ENCODE data around the gene BCO2.
A peak's percentile ranks its signal among the peaks of the same experiment; 100 is the strongest.

Gene BCO2

DNA sequence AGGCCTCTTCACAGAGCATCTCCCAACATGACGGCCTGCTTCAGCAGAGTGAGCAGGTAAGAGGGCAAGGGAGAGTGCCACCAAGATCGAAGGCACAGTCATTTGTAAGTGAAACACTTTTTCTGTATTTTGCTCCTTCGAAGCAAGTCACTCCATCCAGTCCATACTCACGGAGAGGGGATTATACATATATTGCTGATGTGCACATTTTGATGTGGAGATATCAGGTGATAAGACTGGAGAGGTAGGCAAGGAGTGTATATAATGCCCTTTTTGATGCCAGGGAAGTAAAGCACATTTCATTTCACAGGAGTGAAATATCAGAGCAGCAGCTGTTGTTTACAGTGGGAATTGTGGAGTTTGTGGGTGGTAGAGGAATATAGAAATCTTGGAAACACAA is 62.1 kb downstream of the BCO2 start:
- Histone ChIP-seq H3K27ac (no peak overlapping the region), H3K36me3 (ENCODE audit: insufficient read depth, low read length) (peaks cover 52% of the 10 kb centered on the region), H3K9ac (ENCODE audit: insufficient read length) (no peak overlapping the region), H3K9me3 (ENCODE audit: low read depth, low read length) (no peaks in the 10 kb centered on the region), H3K4me3 (no peak overlapping the region)
- no peak for DNase-seq (ENCODE audit: low read depth, low spot score)
- no peak for TF ChIP-seq FOXP2 (optimal IDR thresholded peaks at IDR 0.05; ENCODE audit: control extremely low read depth, extremely low read length, insufficient read depth)
- no peak for TF ChIP-seq EZH2 (IDR thresholded peaks at IDR 0.05)
- TF ChIP-seq POLR2AphosphoS5 (IDR thresholded peaks at IDR 0.05; ENCODE audit: borderline replicate concordance, low read depth, low read length): no peak

DNA sequence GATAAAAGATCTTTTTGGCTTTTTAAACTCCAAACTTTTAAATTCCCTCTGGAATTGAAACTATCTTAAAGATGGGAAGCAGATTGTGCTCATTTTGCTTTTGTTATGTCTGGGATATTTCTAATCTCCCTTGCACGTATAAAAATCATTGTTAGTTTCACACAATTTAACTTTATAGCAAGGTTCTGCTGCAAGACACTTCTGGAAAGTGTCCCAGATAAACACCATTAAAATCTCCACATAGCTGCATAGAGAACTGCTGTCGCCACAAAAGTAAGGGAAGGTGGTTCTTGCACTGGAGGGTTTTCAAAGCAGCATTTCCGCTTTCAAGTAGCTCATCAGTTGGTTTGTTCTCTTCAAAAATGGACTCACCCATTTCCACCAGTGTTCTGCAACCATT is 62.7 kb downstream of the BCO2 start:
- no peak overlapping the region for H3K4me3 ChIP-seq
- no peak for DNase-seq (ENCODE audit: low read depth, low spot score)
- H3K36me3 ChIP-seq (ENCODE audit: insufficient read depth, low read length): peaks cover 48% of the 10 kb centered on the region
- H3K27ac ChIP-seq: no peak overlapping the region
- H3K9ac ChIP-seq (ENCODE audit: insufficient read length): no peak overlapping the region
- H3K9me3 ChIP-seq (ENCODE audit: low read depth, low read length): no peaks in the 10 kb centered on the region
- no peak for TF ChIP-seq FOXP2 (optimal IDR thresholded peaks at IDR 0.05; ENCODE audit: control extremely low read depth, extremely low read length, insufficient read depth)
- no peak for TF ChIP-seq POLR2AphosphoS5 (IDR thresholded peaks at IDR 0.05; ENCODE audit: borderline replicate concordance, low read depth, low read length)
- TF ChIP-seq EZH2 (IDR thresholded peaks at IDR 0.05): no peak

DNA sequence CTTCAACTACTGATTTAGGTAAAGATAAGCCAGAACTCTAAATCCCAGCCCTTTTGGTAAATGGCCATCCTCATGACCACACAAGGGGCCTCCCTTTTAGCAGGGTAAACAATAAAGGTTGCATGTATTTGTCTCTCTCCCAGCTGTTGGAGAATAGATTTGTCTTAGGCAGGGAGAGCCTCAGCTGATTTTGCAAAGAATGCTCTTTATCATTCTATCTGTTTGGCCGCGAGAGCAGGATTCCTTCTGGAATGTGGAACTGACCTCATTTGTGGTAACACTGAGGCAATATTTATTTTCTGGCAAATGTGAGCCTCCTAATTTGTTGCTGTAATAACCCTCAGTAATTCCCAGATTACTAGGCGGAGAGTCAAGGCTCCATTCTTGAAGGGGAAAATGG is 66.2 kb downstream of the BCO2 start:
- H3K36me3 ChIP-seq (ENCODE audit: insufficient read depth, low read length): peaks cover 30% of the 10 kb centered on the region
- H3K9me3 ChIP-seq (ENCODE audit: low read depth, low read length): no peaks in the 10 kb centered on the region; the same call in 1 of the 2 replicates
- H3K27ac ChIP-seq: no peak overlapping the region
- DNase-seq (ENCODE audit: low read depth, low spot score): no peak
- TF ChIP-seq FOXP2 (optimal IDR thresholded peaks at IDR 0.05; ENCODE audit: control extremely low read depth, extremely low read length, insufficient read depth) (no peak), EZH2 (IDR thresholded peaks at IDR 0.05) (no peak), POLR2AphosphoS5 (IDR thresholded peaks at IDR 0.05; ENCODE audit: borderline replicate concordance, low read depth, low read length) (no peak)
- H3K4me3 ChIP-seq: no peak overlapping the region
- H3K9ac ChIP-seq (ENCODE audit: insufficient read length): no peak overlapping the region

DNA sequence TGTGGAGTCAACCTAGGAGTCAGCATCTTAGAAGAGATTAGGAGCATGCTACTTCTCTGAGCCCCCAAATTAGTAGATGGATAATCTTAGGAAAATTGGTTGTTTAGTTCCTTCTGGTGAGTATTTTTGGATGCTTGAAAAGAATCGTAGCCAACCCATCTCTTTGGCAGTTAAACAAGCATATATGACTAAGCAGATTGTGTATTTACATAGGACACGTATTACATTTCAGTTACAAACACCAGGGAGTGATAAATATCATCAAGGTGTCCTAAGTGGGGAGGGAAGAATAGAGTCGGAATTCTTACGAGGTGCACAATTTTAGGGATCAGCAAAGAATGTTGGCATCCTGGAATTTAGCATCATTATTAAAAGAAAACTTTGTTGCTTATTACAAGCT is 71.9 kb downstream of the BCO2 start:
- Histone ChIP-seq H3K4me3 (no peak overlapping the region), H3K36me3 (ENCODE audit: insufficient read depth, low read length) (peaks cover 5% of the 10 kb centered on the region; the same call in 1 of the 2 replicates), H3K27ac (no peak overlapping the region), H3K9ac (ENCODE audit: insufficient read length) (no peak overlapping the region), H3K9me3 (ENCODE audit: low read depth, low read length) (no peaks in the 10 kb centered on the region; the same call in 1 of the 2 replicates)
- TF ChIP-seq EZH2 (IDR thresholded peaks at IDR 0.05) (no peak), FOXP2 (optimal IDR thresholded peaks at IDR 0.05; ENCODE audit: control extremely low read depth, extremely low read length, insufficient read depth) (no peak), POLR2AphosphoS5 (IDR thresholded peaks at IDR 0.05; ENCODE audit: borderline replicate concordance, low read depth, low read length) (no peak)
- DNase-seq (ENCODE audit: low read depth, low spot score): no peak

DNA sequence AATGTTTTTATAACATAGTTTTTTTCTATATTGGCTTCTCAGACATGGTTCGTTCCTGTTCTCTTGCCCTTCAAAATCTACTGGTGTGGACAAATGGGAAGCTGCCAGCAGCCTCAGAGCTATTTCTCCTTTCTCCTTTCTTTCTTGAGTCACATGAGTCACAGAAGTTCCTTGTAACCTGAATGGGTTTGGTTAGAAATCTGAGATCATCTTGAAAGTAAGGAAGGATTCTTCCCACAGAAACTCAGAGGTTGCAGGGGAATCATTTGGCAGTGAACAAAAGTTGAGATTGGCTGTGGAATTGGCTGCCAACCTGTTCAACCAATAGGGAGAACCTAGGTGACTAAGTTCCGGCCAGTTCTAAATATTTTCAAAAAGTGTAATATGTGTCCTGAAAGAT is 72.9 kb downstream of the BCO2 start:
- DNase-seq (ENCODE audit: low read depth, low spot score): no peak
- TF ChIP-seq EZH2 (IDR thresholded peaks at IDR 0.05) (no peak), POLR2AphosphoS5 (IDR thresholded peaks at IDR 0.05; ENCODE audit: borderline replicate concordance, low read depth, low read length) (no peak), FOXP2 (optimal IDR thresholded peaks at IDR 0.05; ENCODE audit: control extremely low read depth, extremely low read length, insufficient read depth) (no peak)
- peaks cover 3% of the 10 kb centered on the region; the same call in 1 of the 2 replicates for H3K36me3 ChIP-seq (ENCODE audit: insufficient read depth, low read length)
- H3K27ac ChIP-seq: no peak overlapping the region
- H3K4me3 ChIP-seq: no peak overlapping the region
- no peaks in the 10 kb centered on the region; the same call in 1 of the 2 replicates for H3K9me3 ChIP-seq (ENCODE audit: low read depth, low read length)
- no peak overlapping the region for H3K9ac ChIP-seq (ENCODE audit: insufficient read length)

DNA sequence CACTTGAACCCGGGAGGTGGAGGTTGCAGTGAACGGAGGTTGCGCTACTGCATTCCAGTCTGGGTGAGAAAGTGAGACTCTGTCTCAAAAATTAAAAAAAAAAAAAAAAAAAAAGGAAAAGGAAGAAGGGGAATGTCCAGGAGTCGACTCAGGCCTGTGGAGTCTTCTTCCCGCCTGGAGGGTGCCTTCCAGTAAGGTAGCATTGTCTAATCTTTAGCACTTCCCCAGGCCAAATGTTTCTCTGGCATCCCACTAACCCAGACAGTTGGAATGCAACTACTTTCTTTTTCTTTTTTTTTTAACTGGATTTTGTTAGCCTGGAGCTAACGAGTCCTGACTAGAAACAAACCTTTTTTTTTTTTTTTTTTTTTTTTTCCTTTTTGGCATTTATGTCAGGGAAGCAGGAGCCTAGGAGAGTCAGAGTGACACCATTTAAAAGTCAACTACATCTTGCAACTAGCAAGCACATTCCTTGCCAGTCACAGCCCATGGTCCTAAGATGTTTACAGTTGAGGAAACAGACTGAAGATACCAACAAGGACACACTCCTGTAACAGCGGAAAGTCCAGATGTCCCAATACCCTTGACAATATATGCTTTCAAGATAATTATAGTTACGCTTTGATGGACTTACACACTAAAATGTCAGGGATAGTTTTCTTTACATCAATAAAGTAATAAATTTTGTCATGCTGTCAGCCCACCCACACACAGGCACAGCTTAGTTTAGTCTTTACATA is 74.7 kb downstream of the BCO2 start:
- Histone ChIP-seq H3K9ac (ENCODE audit: insufficient read length) (no peak overlapping the region), H3K36me3 (ENCODE audit: insufficient read depth, low read length) (no peaks in the 10 kb centered on the region), H3K4me3 (no peak overlapping the region), H3K27ac (no peak overlapping the region), H3K9me3 (ENCODE audit: low read depth, low read length) (no peaks in the 10 kb centered on the region; the same call in 1 of the 2 replicates)
- TF ChIP-seq POLR2AphosphoS5 (IDR thresholded peaks at IDR 0.05; ENCODE audit: borderline replicate concordance, low read depth, low read length) (no peak), EZH2 (IDR thresholded peaks at IDR 0.05) (no peak), FOXP2 (optimal IDR thresholded peaks at IDR 0.05; ENCODE audit: control extremely low read depth, extremely low read length, insufficient read depth) (no peak)
- no peak for DNase-seq (ENCODE audit: low read depth, low spot score)

DNA sequence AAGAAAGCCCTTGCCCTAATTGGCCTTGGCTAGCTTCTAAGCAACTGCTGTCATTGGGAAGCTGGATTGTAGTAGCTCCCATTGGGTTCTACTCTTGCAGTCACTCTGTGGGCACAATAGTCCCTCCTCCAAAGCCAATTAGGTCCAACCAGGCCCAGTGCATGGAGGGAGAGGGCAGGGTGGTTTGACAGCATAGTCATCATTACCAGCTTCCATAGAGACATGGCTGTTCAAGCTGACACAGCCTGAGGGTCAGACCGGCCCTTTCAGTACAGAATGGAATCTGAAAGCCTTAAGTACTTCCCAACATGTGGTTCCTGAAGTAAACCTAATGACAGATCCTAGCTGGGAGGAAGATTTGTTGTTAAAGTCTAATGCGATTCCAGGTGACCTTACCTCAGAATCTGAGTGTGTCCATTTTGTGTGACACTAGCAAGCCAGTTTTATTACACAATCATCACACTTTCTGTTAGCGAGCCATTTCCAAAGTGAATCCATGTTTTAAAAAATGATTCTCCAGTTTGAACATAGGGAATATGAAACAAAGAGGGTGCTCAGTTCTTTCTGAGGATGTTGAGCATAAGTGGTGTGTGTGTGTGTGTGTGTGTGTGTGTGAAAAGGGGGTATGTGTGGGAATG is 78.4 kb downstream of the BCO2 start:
- H3K9ac ChIP-seq (ENCODE audit: insufficient read length): no peak overlapping the region
- TF ChIP-seq EZH2 (IDR thresholded peaks at IDR 0.05): no peak
- TF ChIP-seq POLR2AphosphoS5 (IDR thresholded peaks at IDR 0.05; ENCODE audit: borderline replicate concordance, low read depth, low read length): no peak
- TF ChIP-seq FOXP2 (optimal IDR thresholded peaks at IDR 0.05; ENCODE audit: control extremely low read depth, extremely low read length, insufficient read depth): no peak
- no peak for DNase-seq (ENCODE audit: low read depth, low spot score)
- H3K9me3 ChIP-seq (ENCODE audit: low read depth, low read length): no peaks in the 10 kb centered on the region
- no peak overlapping the region for H3K4me3 ChIP-seq
- no peak overlapping the region for H3K27ac ChIP-seq
- H3K36me3 ChIP-seq (ENCODE audit: insufficient read depth, low read length): no peaks in the 10 kb centered on the region

DNA sequence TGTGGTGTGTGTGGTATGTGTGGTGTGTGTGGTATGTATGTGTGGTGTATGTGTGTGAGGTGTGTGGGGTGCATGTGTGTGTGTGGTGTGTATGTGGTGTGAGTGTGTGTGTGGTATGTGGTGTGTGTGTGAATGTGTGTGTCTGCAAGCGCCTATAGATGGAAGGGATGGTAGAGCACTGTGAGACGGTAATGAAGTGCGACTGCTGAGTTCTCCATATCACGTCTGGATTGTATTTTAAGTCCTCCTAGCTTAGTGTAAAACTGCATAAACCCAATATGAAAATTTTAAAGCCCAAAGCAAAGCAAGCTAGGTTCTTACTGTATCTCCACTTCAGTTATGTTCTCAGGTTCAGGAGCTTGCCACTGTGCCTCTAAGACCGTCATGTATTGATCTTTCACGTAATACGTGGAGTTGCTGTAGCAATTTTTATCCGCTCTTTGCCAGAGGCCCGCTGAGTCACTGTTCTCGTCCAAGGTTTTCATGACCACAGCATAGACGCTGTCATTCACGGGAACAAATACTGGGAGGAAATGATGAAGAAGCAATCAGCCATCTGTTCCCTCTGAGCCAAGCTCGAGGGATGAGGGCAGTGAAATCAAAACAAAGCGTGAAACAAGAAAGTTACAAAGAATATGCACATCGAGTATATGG is 79.9 kb downstream of the BCO2 start:
- Histone ChIP-seq H3K36me3 (ENCODE audit: insufficient read depth, low read length) (no peaks in the 10 kb centered on the region), H3K27ac (0 out of 2 replicates have a peak overlapping the region, but pooled peaks have one; percentile 25), H3K9me3 (ENCODE audit: low read depth, low read length) (no peaks in the 10 kb centered on the region), H3K9ac (ENCODE audit: insufficient read length) (no peak overlapping the region), H3K4me3 (no peak overlapping the region)
- no peak for DNase-seq (ENCODE audit: low read depth, low spot score)
- TF ChIP-seq POLR2AphosphoS5 (IDR thresholded peaks at IDR 0.05; ENCODE audit: borderline replicate concordance, low read depth, low read length): no peak

All from SK-N-MC (cell line).